HL-60 (cell line): ENCODE data around the gene ARID3C.

Source experiments
- DNase-seq, 2 experiments: peaks; one replicate each; pipeline ENCODE4 v3.0.0-alpha.2; 2010 to 2020; ENCODE audit warnings: low read depth in 1 of 2, low spot score in 1 of 2
- H3K27ac ChIP-seq: fragments of 250-450 bp; sonication (Bioruptor Pico); replicated peaks from 2 replicates; pipeline ENCODE4 v1.5.1; 2020; ENCODE audit warnings: mild to moderate bottlenecking, moderate library complexity
- H3K27me3 ChIP-seq: fragments of 250-450 bp; sonication (Bioruptor Pico); 2 replicates; pipeline ENCODE4 v1.5.1; 2021; ENCODE audit warnings: mild to moderate bottlenecking, moderate library complexity; ENCODE audit not compliant: insufficient read depth, poor library complexity, severe bottlenecking
- H3K4me3 ChIP-seq: replicated peaks from 2 replicates; pipeline ENCODE4 v1.5.1; 2011; ENCODE audit warnings: mild to moderate bottlenecking, control low read depth, low read length; ENCODE audit not compliant: insufficient read depth
- GABPA ChIP-seq: IDR thresholded peaks from 2 replicates; pipeline ENCODE4 v1.6.1; 2012; ENCODE audit warnings: low read depth
- POLR2AphosphoS5 ChIP-seq: IDR thresholded peaks from 2 replicates; pipeline ENCODE4 v1.6.1; 2012; ENCODE audit warnings: low read depth
- REST ChIP-seq: IDR thresholded peaks from 2 replicates; pipeline ENCODE4 v1.6.1; 2012; ENCODE audit warnings: low read depth; ENCODE audit not compliant: insufficient replicate concordance
- SPI1 ChIP-seq: IDR thresholded peaks from 2 replicates; pipeline ENCODE4 v1.6.1; 2012; ENCODE audit warnings: low read depth, mild to moderate bottlenecking, borderline replicate concordance
- TF ChIP-seq, protein P1 (sequence below): IDR thresholded peaks from one replicate; pipeline ENCODE4 v1.5.1; 2011; ENCODE audit warnings: low read length, control low read depth, inconsistent platforms; ENCODE audit not compliant: insufficient read depth

The ARID3C gene

DNA sequence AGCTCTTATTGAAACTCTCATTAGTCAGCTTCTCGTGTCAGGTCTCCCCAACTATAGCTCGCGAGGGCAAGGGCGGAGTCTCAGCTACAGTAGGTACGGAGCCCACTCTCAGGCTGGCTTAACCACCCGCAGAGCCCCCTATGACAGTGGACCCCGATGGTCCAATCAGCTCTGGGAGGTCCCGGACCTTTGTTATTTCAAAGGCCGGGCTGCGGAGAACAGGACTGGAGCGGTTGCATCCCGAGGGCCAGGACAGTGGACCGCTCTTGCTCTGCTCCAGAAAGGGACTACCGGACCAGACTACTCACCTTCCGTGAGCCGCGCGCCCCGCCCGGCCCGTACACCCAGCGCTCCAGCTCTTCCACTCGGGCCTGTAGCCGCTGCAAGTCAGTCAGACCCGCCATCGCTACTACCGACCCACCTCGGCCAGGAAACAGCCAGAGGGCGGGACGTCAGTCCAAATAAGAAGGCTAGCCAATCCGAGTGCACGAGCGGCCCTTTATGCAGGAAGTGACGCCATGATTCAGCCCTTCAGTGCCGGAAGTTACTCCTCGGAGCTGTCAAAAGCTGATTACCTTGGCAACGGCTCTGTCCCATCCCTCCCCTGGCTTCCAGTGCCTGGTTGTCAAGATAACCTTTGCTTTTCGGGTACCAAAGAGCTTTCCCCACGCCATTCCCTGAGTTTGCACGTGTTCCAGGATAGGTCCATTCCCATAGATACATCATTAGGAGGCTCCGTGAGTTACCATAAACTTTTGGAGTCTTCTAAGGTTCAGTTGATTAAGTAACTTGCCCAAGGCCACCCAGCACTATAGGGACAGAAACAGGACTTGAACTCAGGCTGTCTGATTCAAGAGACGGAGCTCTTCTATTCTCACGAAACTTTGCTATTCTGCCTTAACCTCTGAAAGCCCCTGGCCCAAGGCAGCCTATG lies 8.5 kb downstream of the ARID3C start, which contains the start of gene DCTN3:
Gene DCTN3 (minus strand): TSS at position 435 of the 934 bp plus-strand sequence. CDS start 31 bp downstream, at position 404.
- peak; percentile 85 to 96 for DNase-seq
- TF ChIP-seq REST = no peak
- TF ChIP-seq POLR2AphosphoS5 = peak; percentile 74; the same call in 1 of the 2 replicates
- TF ChIP-seq, protein P1, sequence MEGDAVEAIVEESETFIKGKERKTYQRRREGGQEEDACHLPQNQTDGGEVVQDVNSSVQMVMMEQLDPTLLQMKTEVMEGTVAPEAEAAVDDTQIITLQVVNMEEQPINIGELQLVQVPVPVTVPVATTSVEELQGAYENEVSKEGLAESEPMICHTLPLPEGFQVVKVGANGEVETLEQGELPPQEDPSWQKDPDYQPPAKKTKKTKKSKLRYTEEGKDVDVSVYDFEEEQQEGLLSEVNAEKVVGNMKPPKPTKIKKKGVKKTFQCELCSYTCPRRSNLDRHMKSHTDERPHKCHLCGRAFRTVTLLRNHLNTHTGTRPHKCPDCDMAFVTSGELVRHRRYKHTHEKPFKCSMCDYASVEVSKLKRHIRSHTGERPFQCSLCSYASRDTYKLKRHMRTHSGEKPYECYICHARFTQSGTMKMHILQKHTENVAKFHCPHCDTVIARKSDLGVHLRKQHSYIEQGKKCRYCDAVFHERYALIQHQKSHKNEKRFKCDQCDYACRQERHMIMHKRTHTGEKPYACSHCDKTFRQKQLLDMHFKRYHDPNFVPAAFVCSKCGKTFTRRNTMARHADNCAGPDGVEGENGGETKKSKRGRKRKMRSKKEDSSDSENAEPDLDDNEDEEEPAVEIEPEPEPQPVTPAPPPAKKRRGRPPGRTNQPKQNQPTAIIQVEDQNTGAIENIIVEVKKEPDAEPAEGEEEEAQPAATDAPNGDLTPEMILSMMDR = no peak
- TF ChIP-seq GABPA = peak; percentile 90
- Histone ChIP-seq H3K27ac (peak within 1 kb of the TSS; percentile 55), H3K27me3 (peaks cover 29% of the 10 kb centered on the region), H3K4me3 (peak within 1 kb of the TSS; percentile 94)

DNA sequence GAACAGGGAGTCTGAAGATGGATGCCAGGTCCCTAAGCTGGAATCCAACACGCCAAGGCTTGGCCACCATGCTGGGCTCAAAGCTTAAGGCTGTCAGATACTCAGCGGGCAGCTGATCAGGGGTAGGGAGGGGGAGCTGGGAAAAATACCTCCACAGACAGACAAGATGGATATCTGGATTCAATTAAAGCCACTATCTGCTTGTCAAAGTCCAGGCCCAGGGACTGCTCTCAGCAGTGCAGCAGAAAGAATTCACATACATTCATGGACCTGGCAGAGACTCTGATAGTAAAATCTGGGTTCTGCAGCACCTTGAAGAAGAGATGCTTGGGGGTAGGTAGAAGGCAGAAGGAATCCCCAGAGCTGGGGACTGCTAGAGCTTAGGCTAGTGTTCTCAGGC lies 13.7 kb downstream of the ARID3C start:
- no peaks in the 10 kb centered on the region for H3K27me3 ChIP-seq
- TF ChIP-seq SPI1 (no peak), GABPA (no peak), REST (no peak), POLR2AphosphoS5 (no peak)
- TF ChIP-seq, protein P1 = no peak
- no peak overlapping the region for H3K4me3 ChIP-seq
- DNase-seq = no peak
- no peak overlapping the region for H3K27ac ChIP-seq

DNA sequence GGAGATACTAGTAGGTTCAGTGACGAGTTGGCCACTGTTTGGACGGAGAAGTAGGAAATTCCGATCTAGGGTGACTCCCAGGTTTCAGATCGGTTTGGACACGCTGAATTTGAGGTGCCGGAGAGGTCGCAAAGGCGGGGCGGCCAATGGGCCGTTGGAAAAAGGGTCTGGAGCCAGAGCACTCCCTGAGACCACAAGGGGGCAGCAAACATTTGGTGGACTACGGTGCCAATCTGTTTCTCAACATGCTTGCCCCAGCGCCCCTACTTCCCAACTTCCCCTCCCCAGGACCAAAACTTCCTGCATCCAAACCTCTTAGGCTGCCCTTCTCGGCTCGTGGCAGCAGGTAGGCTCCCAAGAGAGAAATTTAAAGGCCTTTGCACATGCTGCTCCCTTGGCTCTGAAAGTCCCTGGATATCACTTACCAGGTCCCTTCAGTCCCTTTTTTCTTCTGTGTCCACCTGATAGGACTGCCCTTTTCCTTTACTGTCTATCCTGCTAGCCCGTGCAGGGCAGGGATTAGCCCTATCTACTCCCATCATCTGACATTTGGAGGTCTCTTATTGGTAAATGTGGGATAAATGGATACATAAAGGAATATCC lies 16.0 kb downstream of the ARID3C start:
- H3K27ac ChIP-seq = no peak overlapping the region
- peak overlapping the region; percentile 62 for H3K4me3 ChIP-seq
- peak; percentile 56 to 79 for DNase-seq
- TF ChIP-seq REST = no peak
- TF ChIP-seq, protein P1 = peak; percentile 55
- peak; percentile 12; the same call in 1 of the 2 replicates for TF ChIP-seq SPI1
- H3K27me3 ChIP-seq = no peaks in the 10 kb centered on the region
